GM23338 (cell line): Measurements from ENCODE around the gene CELF4. TPM values are rescaled to one million over a fixed set of nuclear protein-coding genes. Genes with fewer than 3 reads are reported as not detected.

Experiments
- ATAC-seq: fragments of 200-7000 bp; cut with Tn5 transposase; 3 replicates; pipeline ENCODE4 v1.9.1; 2020
- DNase-seq: peaks from one replicate; pipeline ENCODE4 v3.0.0-alpha.2; 2015; ENCODE audit warnings: low spot score
- H2AFZ ChIP-seq: fragments of 200-600 bp; sonication (generic); 2 replicates; pipeline ENCODE4 v1.8.0; 2016; ENCODE audit warnings: antibody characterized with exemption, mild to moderate bottlenecking, moderate library complexity
- H3F3A ChIP-seq: fragments of 200-600 bp; sonication (generic); replicated peaks from 2 replicates; pipeline ENCODE4 v1.8.0; 2017; ENCODE audit warnings: antibody characterized with exemption, mixed run types, low read depth
- H3K27ac ChIP-seq: fragments of 200-600 bp; sonication (generic); 2 replicates; pipeline ENCODE4 v1.6.1; 2016; ENCODE audit warnings: low read depth
- H3K27me3 ChIP-seq: fragments of 200-600 bp; sonication (generic); 2 replicates; pipeline ENCODE4 v1.8.0; 2016; ENCODE audit warnings: mild to moderate bottlenecking, mixed run types, moderate library complexity; ENCODE audit not compliant: insufficient read depth
- H3K36me3 ChIP-seq: fragments of 200-600 bp; sonication (generic); 2 replicates; pipeline ENCODE4 v1.8.0; 2016; ENCODE audit warnings: mild to moderate bottlenecking; ENCODE audit not compliant: insufficient read depth
- H3K4me1 ChIP-seq: fragments of 200-600 bp; sonication (generic); 2 replicates; pipeline ENCODE4 v1.8.0; 2016; ENCODE audit warnings: mild to moderate bottlenecking, moderate library complexity; ENCODE audit not compliant: insufficient read depth
- H3K4me2 ChIP-seq: fragments of 200-600 bp; sonication (generic); 2 replicates; pipeline ENCODE4 v1.7.1; 2017; ENCODE audit warnings: mixed run types
- H3K4me3 ChIP-seq: fragments of 200-600 bp; sonication (generic); 2 replicates; pipeline ENCODE4 v1.6.1; 2016; ENCODE audit warnings: mixed run types
- H3K79me2 ChIP-seq: fragments of 200-600 bp; sonication (generic); replicated peaks from 2 replicates; pipeline ENCODE4 v1.8.0; 2017; ENCODE audit warnings: mild to moderate bottlenecking; ENCODE audit not compliant: insufficient read depth
- H3K9me2 ChIP-seq: fragments of 200-600 bp; sonication (generic); 2 replicates; pipeline ENCODE4 v1.8.0; 2017; ENCODE audit not compliant: insufficient read depth
- H4K20me1 ChIP-seq: fragments of 200-600 bp; sonication (generic); replicated peaks from 2 replicates; pipeline ENCODE4 v1.8.0; 2017; ENCODE audit warnings: mild to moderate bottlenecking; ENCODE audit not compliant: insufficient read depth
- H3K27ac Mint-ChIP-seq: 2 replicates; pipeline ENCODE4 v1.8.0; 2020; ENCODE audit warnings: inconsistent platforms, mild to moderate bottlenecking, moderate library complexity, mixed read lengths
- H3K27me3 Mint-ChIP-seq: 3 replicates; pipeline ENCODE4 v1.8.0; 2022; ENCODE audit warnings: low read depth, mild to moderate bottlenecking, moderate library complexity, mixed read lengths, inconsistent platforms; ENCODE audit not compliant: insufficient read depth, poor library complexity
- H3K36me3 Mint-ChIP-seq: 3 replicates; pipeline ENCODE4 v1.8.0; 2021; ENCODE audit warnings: low read depth, mild to moderate bottlenecking, inconsistent platforms, moderate library complexity, mixed read lengths
- H3K4me1 Mint-ChIP-seq: 3 replicates; pipeline ENCODE4 v1.8.0; 2020; ENCODE audit warnings: mild to moderate bottlenecking, inconsistent platforms, mixed read lengths
- H3K4me3 Mint-ChIP-seq: 3 replicates; pipeline ENCODE4 v1.8.0; 2021; ENCODE audit warnings: moderate library complexity, mild to moderate bottlenecking, inconsistent platforms, mixed read lengths
- H3K9me3 Mint-ChIP-seq: 3 replicates; pipeline ENCODE4 v1.8.0; 2020; ENCODE audit warnings: moderate library complexity, mild to moderate bottlenecking, inconsistent platforms, mixed read lengths
- CREB1 ChIP-seq: fragments of 250-450 bp; sonication (Bioruptor Pico); IDR thresholded peaks from 2 replicates; pipeline ENCODE4 v1.5.0; 2020; ENCODE audit warnings: low read depth, mild to moderate bottlenecking, moderate library complexity
- EZH2 ChIP-seq: fragments of 200-600 bp; sonication (generic); IDR thresholded peaks from one replicate; pipeline ENCODE4 v1.8.0; 2017; ENCODE audit warnings: antibody characterized with exemption, mild to moderate bottlenecking, low read depth; ENCODE audit not compliant: unreplicated experiment
- EZH2phosphoT487 ChIP-seq: fragments of 200-600 bp; sonication (generic); IDR thresholded peaks from one replicate; pipeline ENCODE4 v1.8.1; 2018; ENCODE audit warnings: antibody characterized with exemption; ENCODE audit not compliant: unreplicated experiment
- JUNB ChIP-seq: IDR thresholded peaks from one replicate; pipeline ENCODE4 v1.6.1; 2016; ENCODE audit warnings: antibody characterized with exemption; ENCODE audit not compliant: unreplicated experiment
- NANOG ChIP-seq: IDR thresholded peaks from 2 replicates; pipeline ENCODE4 v1.6.1; 2016; ENCODE audit warnings: antibody characterized with exemption, borderline replicate concordance
- POLR2AphosphoS5 ChIP-seq: IDR thresholded peaks from 2 replicates; pipeline ENCODE4 v1.6.1; 2016; ENCODE audit warnings: antibody characterized with exemption, low read depth
- STAT1 ChIP-seq: IDR thresholded peaks from one replicate; pipeline ENCODE4 v1.6.1; 2016; ENCODE audit warnings: antibody characterized with exemption; ENCODE audit not compliant: unreplicated experiment
- ZNF114 ChIP-seq: fragments of 250-450 bp; sonication (Bioruptor Pico); IDR thresholded peaks from 2 replicates; pipeline ENCODE4 v1.5.0; 2020; ENCODE audit warnings: mild to moderate bottlenecking, moderate library complexity
- ZNF331 ChIP-seq: fragments of 250-450 bp; sonication (Bioruptor Pico); IDR thresholded peaks from 2 replicates; pipeline ENCODE4 v1.5.0; 2020; ENCODE audit warnings: low read depth, mild to moderate bottlenecking, moderate library complexity
- polyA plus RNA-seq: library from polyadenylated mRNA; unstranded; fragments of >200 nt; fragmentation: Nextera tagmentation; extraction: Ambion mirVana; gene quantifications from 2 replicates; pipeline ENCODE4 v1.2.1, GENCODE V29; 2016
- total RNA-seq: library from RNA; depleted of rRNA; stranded (reverse); fragments of >200 nt; shearing (Covaris generic); gene quantifications from 2 replicates; pipeline ENCODE4 v1.2.3, GENCODE V29; 2014
- TF ChIP-seq, protein P1 (sequence below): fragments of 250-450 bp; sonication (Bioruptor Pico); IDR thresholded peaks from 2 replicates; pipeline ENCODE4 v1.5.0; 2020; ENCODE audit warnings: mild to moderate bottlenecking, moderate library complexity
- TF ChIP-seq, protein P2 (sequence below), 2 experiments: fragments of 200-600 bp in 1 of 2; sonication (generic) in 1 of 2; conservative IDR thresholded peaks; 2 replicates each; pipeline versions ENCODE4 v1.5.1 to v1.6.1; 2016 to 2017; ENCODE audit warnings: antibody characterized with exemption in 2 of 2, low read depth in 2 of 2, mild to moderate bottlenecking in 2 of 2, moderate library complexity in 1 of 2
- TF ChIP-seq, protein P3 (sequence below): IDR thresholded peaks from one replicate; pipeline ENCODE4 v1.6.1; 2018; ENCODE audit warnings: antibody characterized with exemption; ENCODE audit not compliant: unreplicated experiment
- TF ChIP-seq, protein P4 (sequence below): IDR thresholded peaks from 2 replicates; pipeline ENCODE4 v1.6.1; 2016; ENCODE audit warnings: antibody characterized with exemption

Gene CELF4
- total and polyA plus RNA-seq, 2 experiments from 2014 or later, result 2.6 to 6.7 TPM

- Mint-ChIP-seq H3K4me3 (no peak overlapping the region), H3K27me3 (peaks cover 17% of the 10 kb centered on the region), H3K9me3 (peaks cover 8% of the 10 kb centered on the region; the same call in 2 of the 3 replicates), H3K36me3 (peaks cover 5% of the 10 kb centered on the region; the same call in 2 of the 3 replicates), H3K4me1 (peaks cover 3% of the 10 kb centered on the region), H3K27ac (no peak overlapping the region)
- Histone ChIP-seq H3K27ac (no peak overlapping the region), H4K20me1 (no peaks in the 10 kb centered on the region), H3K4me3 (no peak overlapping the region), H3K27me3 (no peaks in the 10 kb centered on the region), H2AFZ (no peak overlapping the region), H3F3A (no peaks in the 10 kb centered on the region), H3K36me3 (no peaks in the 10 kb centered on the region), H3K4me1 (no peaks in the 10 kb centered on the region), H3K4me2 (no peak overlapping the region), H3K9me2 (no peaks in the 10 kb centered on the region), H3K79me2 (no peaks in the 10 kb centered on the region)
- ATAC-seq, result no peak
- TF ChIP-seq EZH2, result no peak
- TF ChIP-seq JUNB, result no peak
- no peak for TF ChIP-seq ZNF114 (CRISPR knock-in tag)
- TF ChIP-seq, protein P1, sequence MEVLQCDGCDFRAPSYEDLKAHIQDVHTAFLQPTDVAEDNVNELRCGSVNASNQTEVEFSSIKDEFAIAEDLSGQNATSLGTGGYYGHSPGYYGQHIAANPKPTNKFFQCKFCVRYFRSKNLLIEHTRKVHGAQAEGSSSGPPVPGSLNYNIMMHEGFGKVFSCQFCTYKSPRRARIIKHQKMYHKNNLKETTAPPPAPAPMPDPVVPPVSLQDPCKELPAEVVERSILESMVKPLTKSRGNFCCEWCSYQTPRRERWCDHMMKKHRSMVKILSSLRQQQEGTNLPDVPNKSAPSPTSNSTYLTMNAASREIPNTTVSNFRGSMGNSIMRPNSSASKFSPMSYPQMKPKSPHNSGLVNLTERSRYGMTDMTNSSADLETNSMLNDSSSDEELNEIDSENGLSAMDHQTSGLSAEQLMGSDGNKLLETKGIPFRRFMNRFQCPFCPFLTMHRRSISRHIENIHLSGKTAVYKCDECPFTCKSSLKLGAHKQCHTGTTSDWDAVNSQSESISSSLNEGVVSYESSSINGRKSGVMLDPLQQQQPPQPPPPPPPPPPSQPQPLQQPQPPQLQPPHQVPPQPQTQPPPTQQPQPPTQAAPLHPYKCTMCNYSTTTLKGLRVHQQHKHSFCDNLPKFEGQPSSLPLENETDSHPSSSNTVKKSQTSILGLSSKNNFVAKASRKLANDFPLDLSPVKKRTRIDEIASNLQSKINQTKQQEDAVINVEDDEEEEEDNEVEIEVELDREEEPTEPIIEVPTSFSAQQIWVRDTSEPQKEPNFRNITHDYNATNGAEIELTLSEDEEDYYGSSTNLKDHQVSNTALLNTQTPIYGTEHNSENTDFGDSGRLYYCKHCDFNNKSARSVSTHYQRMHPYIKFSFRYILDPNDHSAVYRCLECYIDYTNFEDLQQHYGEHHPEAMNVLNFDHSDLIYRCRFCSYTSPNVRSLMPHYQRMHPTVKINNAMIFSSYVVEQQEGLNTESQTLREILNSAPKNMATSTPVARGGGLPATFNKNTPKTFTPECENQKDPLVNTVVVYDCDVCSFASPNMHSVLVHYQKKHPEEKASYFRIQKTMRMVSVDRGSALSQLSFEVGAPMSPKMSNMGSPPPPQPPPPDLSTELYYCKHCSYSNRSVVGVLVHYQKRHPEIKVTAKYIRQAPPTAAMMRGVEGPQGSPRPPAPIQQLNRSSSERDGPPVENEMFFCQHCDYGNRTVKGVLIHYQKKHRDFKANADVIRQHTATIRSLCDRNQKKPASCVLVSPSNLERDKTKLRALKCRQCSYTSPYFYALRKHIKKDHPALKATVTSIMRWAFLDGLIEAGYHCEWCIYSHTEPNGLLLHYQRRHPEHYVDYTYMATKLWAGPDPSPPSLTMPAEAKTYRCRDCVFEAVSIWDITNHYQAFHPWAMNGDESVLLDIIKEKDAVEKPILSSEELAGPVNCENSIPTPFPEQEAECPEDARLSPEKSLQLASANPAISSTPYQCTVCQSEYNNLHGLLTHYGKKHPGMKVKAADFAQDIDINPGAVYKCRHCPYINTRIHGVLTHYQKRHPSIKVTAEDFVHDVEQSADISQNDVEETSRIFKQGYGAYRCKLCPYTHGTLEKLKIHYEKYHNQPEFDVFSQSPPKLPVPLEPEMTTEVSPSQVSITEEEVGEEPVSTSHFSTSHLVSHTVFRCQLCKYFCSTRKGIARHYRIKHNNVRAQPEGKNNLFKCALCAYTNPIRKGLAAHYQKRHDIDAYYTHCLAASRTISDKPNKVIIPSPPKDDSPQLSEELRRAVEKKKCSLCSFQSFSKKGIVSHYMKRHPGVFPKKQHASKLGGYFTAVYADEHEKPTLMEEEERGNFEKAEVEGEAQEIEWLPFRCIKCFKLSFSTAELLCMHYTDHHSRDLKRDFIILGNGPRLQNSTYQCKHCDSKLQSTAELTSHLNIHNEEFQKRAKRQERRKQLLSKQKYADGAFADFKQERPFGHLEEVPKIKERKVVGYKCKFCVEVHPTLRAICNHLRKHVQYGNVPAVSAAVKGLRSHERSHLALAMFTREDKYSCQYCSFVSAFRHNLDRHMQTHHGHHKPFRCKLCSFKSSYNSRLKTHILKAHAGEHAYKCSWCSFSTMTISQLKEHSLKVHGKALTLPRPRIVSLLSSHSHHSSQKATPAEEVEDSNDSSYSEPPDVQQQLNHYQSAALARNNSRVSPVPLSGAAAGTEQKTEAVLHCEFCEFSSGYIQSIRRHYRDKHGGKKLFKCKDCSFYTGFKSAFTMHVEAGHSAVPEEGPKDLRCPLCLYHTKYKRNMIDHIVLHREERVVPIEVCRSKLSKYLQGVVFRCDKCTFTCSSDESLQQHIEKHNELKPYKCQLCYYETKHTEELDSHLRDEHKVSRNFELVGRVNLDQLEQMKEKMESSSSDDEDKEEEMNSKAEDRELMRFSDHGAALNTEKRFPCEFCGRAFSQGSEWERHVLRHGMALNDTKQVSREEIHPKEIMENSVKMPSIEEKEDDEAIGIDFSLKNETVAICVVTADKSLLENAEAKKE (CRISPR knock-in tag), result no peak
- TF ChIP-seq ZNF331 (CRISPR knock-in tag), result no peak
- TF ChIP-seq POLR2AphosphoS5, result no peak
- TF ChIP-seq, protein P2, sequence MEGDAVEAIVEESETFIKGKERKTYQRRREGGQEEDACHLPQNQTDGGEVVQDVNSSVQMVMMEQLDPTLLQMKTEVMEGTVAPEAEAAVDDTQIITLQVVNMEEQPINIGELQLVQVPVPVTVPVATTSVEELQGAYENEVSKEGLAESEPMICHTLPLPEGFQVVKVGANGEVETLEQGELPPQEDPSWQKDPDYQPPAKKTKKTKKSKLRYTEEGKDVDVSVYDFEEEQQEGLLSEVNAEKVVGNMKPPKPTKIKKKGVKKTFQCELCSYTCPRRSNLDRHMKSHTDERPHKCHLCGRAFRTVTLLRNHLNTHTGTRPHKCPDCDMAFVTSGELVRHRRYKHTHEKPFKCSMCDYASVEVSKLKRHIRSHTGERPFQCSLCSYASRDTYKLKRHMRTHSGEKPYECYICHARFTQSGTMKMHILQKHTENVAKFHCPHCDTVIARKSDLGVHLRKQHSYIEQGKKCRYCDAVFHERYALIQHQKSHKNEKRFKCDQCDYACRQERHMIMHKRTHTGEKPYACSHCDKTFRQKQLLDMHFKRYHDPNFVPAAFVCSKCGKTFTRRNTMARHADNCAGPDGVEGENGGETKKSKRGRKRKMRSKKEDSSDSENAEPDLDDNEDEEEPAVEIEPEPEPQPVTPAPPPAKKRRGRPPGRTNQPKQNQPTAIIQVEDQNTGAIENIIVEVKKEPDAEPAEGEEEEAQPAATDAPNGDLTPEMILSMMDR (conservative IDR thresholded peaks at IDR 0.05; ENCODE audit: low read depth in 2 of 2), result no peak
- TF ChIP-seq, protein P3, sequence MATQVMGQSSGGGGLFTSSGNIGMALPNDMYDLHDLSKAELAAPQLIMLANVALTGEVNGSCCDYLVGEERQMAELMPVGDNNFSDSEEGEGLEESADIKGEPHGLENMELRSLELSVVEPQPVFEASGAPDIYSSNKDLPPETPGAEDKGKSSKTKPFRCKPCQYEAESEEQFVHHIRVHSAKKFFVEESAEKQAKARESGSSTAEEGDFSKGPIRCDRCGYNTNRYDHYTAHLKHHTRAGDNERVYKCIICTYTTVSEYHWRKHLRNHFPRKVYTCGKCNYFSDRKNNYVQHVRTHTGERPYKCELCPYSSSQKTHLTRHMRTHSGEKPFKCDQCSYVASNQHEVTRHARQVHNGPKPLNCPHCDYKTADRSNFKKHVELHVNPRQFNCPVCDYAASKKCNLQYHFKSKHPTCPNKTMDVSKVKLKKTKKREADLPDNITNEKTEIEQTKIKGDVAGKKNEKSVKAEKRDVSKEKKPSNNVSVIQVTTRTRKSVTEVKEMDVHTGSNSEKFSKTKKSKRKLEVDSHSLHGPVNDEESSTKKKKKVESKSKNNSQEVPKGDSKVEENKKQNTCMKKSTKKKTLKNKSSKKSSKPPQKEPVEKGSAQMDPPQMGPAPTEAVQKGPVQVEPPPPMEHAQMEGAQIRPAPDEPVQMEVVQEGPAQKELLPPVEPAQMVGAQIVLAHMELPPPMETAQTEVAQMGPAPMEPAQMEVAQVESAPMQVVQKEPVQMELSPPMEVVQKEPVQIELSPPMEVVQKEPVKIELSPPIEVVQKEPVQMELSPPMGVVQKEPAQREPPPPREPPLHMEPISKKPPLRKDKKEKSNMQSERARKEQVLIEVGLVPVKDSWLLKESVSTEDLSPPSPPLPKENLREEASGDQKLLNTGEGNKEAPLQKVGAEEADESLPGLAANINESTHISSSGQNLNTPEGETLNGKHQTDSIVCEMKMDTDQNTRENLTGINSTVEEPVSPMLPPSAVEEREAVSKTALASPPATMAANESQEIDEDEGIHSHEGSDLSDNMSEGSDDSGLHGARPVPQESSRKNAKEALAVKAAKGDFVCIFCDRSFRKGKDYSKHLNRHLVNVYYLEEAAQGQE, result no peak
- TF ChIP-seq NANOG, result no peak
- TF ChIP-seq STAT1, result no peak
- no peak for TF ChIP-seq EZH2phosphoT487
- TF ChIP-seq, protein P4, sequence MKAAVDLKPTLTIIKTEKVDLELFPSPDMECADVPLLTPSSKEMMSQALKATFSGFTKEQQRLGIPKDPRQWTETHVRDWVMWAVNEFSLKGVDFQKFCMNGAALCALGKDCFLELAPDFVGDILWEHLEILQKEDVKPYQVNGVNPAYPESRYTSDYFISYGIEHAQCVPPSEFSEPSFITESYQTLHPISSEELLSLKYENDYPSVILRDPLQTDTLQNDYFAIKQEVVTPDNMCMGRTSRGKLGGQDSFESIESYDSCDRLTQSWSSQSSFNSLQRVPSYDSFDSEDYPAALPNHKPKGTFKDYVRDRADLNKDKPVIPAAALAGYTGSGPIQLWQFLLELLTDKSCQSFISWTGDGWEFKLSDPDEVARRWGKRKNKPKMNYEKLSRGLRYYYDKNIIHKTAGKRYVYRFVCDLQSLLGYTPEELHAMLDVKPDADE, result no peak
- no peak for TF ChIP-seq CREB1 (CRISPR knock-in tag)
- DNase-seq, result no peak
These were observed 60.3 kb downstream of the CELF4 start for GRCh38 chr18:37505321-37505720.
